8988T (cell line): Measurements from ENCODE around the gene FADS3.

ENCODE experiments used
- DNase-seq: peaks from one replicate; pipeline ENCODE4 v3.0.0; 2011

The FADS3 gene

GRCh38 chr11:61913699-61914395 is 22.5 kb upstream of the FADS3 start:
- DNase-seq, result peak; percentile 21

GRCh38 chr11:61912991-61913698 is 21.8 kb upstream of the FADS3 start:
- peak; percentile 41 for DNase-seq

- peak; percentile 29 for DNase-seq
Measured at GRCh38 chr11:61912530-61912898, 21.2 kb upstream of the FADS3 start.

GRCh38 chr11:61911701-61912529 is 20.6 kb upstream of the FADS3 start:
- DNase-seq, result peak; percentile 27

- DNase-seq, result peak; percentile 20
Measured at GRCh38 chr11:61911128-61911700, 19.9 kb upstream of the FADS3 start.

GRCh38 chr11:61910187-61911127 is 19.1 kb upstream of the FADS3 start:
- peak; percentile 27 for DNase-seq

GRCh38 chr11:61908730-61909316 is 17.5 kb upstream of the FADS3 start:
- no peak for DNase-seq

- no peak for DNase-seq
Measured at GRCh38 chr11:61907871-61908729, 16.8 kb upstream of the FADS3 start.

GRCh38 chr11:61907282-61907681 is 15.9 kb upstream of the FADS3 start:
- no peak for DNase-seq

GRCh38 chr11:61906522-61906909 is 15.2 kb upstream of the FADS3 start:
- DNase-seq, result no peak

GRCh38 chr11:61905801-61906521 is 14.6 kb upstream of the FADS3 start:
- no peak for DNase-seq

GRCh38 chr11:61905067-61905696 is 13.8 kb upstream of the FADS3 start:
- no peak for DNase-seq

- DNase-seq, result no peak
Measured at GRCh38 chr11:61904539-61905048, 13.2 kb upstream of the FADS3 start.

- no peak for DNase-seq
Measured at GRCh38 chr11:61903845-61904244, 12.5 kb upstream of the FADS3 start.

GRCh38 chr11:61902313-61902712 is 11.0 kb upstream of the FADS3 start:
- DNase-seq, result no peak

- DNase-seq, result no peak
Measured at GRCh38 chr11:61901397-61901796, 10.1 kb upstream of the FADS3 start.

GRCh38 chr11:61900251-61900650 is 8.9 kb upstream of the FADS3 start:
- no peak for DNase-seq

GRCh38 chr11:61899146-61899841 is 7.9 kb upstream of the FADS3 start:
- peak; percentile 100 for DNase-seq

- DNase-seq, result no peak
Measured at GRCh38 chr11:61898247-61898582, 6.9 kb upstream of the FADS3 start.
